DMS114 treated with DMSO at 0.1 percent for 48 hours (cell line): Measurements from ENCODE around the gene ACACA.
"Not testable (repeated sequence)": the region's sequence is repeated elsewhere in the genome, so short reads cannot be mapped to it uniquely, and the experiment has no call there.

Source experiments
- DNase-seq: peaks from one replicate; lab custom pipeline; 2025; ENCODE audit not compliant: unreplicated experiment; lab: John Stamatoyannopoulos, UW

Gene ACACA

GRCh38 chr17:37406635-37407461 lies at the start of gene ACACA, which contains the start of gene TADA2A:
ACACA (minus strand) TSS chr17:37406836; CDS start chr17:37406299, 537 bp downstream.
TADA2A (plus strand) TSS chr17:37406886; CDS start chr17:37411366, 4,480 bp downstream.
- no peak for DNase-seq

DNA sequence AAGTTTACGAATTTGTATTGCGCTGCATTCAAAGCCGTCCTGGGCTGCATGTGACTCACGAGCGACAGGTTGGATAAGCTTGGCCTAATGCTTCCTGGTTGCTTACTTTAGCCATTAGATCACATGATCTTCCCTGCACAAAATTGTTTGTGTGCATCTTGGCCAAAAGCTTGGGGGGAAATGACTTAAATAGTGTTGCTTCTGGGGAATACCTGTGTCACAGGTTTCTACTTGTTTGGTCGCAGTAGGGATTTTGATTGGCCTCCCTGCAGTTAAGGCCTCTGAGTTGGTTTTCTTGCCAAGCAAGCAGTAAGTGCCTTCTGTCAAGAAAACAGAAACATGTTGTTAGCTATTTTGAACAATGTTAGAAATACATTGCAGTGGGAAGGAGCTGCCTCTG lies 43.5 kb upstream of the ACACA start:
- no peak for DNase-seq

DNA sequence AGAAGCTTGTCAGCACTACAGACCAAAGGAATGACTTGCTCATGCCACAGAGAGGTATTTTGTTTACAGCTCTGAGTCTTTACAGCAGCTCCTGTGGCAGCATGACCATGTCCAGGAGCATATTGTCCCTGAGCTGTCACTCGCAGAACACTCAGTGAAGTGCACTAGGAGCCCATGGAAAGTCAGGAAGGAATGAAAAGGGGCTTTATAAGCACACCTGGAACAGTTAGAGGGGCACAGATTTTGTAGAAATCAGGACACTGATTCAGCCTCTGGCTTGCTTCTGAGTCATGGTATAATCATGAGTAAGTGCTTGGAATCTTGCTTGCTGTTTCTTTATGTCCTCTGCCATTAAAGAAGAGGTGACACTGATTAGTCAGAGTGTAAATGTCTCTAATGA lies 41.0 kb upstream of the ACACA start:
- DNase-seq, result no peak

GRCh38 chr17:37446027-37446426 lies 39.4 kb upstream of the ACACA start:
- DNase-seq, result no peak

DNA sequence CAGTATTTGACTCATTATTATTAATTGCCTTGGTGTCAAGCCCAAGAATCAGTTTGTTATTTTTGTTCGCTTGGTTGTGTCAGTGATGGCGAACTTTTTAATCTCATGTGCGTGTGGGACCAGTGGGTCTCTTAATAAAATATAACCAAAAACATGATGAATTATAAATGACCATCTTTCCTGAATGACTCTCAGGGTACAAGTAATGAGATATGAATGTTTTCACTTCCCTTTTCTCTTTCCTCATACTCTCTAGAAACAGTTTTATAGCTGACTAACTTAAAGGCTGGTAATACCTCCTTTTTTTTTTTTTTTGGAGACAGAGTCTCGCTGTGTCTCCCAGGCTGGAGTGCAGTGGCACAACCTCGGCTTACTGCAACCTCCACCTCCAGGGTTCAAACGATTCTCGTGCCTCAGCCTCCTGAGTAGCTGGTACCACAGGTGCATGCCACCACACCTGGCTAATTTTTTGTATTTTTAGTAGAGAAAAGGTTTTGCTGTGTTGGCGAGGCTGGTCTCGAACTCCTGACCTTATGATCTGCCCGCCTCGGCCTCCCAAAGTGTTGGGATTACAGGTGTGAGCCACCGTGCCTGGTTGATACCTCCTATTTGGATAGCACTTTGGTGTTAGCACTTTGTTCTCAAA lies 34.9 kb upstream of the ACACA start:
- DNase-seq, result not testable (repeated sequence)

- DNase-seq, result no peak
Observed at GRCh38 chr17:37440424-37440823, 33.8 kb upstream of the ACACA start.

GRCh38 chr17:37438141-37438540 lies 31.5 kb upstream of the ACACA start:
- DNase-seq, result no peak

DNA sequence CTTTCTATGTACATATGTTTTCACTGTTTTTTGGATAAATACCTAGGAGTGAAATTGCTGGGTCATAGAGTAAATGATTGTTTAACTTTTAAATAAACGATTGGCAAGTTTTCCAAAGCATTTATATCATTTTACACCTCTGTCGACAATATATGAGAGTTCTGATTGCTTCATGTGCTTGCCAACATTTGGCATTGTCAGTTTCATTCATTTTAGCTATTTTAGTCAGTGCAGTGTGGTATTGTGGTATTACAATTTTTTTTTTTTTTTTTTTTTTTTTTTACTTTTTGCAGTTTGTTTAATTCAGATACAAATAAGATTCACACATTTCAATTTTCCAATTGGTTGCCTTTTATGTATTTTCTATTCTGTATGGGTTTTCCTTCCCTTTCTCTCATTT lies 26.0 kb upstream of the ACACA start:
- no peak for DNase-seq

DNA sequence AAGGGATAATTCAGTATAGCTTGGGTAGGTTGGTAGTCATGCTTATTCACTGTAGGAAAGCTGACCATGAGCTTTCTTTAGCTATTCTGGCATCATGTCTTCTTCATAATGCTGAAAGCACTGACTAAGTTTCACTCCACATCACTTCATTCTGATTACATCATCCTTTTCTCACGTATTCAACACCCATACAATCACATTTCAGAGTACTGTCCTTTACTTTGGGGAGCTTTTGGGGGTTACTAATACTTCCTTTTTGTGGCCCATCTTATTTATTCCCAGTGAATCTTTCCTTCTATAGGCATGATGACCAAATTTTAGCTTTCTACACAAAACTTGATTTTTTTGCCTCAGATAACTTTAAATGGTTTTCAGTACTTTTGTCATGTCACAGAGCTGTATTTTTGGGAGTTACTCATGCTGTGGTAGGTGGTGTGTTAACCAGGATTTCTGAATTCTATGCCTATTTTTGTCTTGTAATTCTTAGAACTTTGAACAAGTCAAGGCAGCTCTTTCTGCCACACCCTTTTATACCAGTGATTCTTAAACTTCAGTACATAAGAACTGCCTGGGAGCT lies 23.5 kb upstream of the ACACA start:
- DNase-seq, result no peak

DNA sequence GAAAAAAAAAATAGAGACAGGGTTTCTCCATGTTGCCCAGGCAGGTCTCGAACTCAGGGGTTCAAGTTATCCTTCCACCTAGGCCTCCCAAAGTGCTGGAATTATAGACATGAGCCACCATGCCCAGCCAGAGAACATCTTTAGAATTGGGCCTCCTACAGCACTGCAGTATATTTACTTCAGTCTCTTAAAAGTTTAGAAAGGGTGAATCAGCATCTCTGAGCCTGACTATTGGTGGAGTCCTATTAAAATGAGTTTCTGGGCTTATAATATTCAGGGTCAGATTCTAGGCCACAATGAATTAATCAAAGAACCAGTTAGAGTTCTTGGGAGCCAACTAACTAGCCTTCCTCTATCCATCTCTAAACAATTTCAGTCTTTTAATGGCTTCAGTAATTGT lies 22.8 kb upstream of the ACACA start:
- no peak for DNase-seq

- DNase-seq, result no peak
Observed at GRCh38 chr17:37429039-37429438, 22.4 kb upstream of the ACACA start.

- no peak for DNase-seq
Observed at GRCh38 chr17:37425268-37425667, 18.6 kb upstream of the ACACA start.

DNA sequence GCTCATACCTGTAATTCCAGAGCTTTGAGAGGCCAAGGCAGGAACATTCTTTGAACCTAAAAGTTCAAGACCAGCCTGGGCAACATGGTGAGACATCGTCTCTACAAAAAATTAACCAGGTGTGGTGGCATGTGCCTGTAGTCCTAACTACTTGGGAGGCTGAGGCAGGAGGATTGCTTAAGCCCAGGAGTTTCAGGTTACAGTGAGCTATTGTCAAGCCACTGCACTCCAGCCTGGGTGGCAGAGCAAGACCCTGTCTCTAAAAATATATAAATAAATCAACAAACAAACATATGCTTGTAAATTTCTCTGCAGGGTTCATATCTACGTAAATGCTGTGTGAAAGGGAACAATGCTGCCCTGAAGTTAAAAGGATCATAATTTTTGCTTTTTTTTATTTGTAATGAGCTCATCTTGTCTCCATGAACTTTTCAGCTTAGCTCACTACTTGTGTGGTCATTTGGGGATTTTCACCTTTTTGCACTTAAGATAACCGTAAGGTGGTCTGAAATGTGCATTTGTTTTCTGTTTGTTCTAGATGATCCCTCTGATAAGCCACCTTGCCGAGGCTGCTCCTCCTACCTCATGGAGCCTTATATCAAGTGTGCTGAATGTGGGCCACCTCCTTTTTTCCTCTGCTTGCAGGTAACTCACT lies 16.5 kb upstream of the ACACA start:
- DNase-seq, result no peak

GRCh38 chr17:37417852-37418251 lies 11.2 kb upstream of the ACACA start:
- no peak for DNase-seq

DNA sequence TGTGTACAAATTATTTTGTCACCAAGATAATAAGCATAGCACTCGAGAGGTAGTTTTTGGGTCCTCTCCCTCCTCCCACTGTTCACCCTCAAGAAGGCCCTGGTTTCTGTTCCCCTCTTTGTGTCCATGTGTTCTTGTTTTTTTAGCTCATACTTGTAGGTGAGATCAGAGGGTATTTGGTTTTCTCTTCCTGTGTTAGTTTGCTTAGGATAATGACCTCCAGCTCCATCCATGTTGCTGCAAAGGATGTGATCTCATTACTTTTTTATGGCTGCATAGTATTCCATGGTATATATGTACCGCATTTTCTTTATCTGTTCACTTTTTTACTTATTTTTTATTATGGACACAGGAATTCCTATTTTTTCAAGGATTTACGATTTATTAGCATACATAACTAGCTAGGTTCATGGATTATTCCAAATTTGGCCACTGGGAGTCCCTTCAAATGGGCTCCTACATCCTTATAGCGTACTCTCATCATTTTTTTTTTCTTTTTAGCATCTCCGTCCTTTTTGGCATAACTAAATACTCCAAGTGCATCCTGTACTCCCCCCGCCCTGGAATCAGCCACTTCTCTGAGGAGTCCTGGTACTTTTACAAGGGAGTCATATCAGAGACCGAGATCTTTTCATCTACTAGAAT lies 7.4 kb upstream of the ACACA start:
- no peak for DNase-seq

GRCh38 chr17:37410357-37410756 lies 3.7 kb upstream of the ACACA start:
- DNase-seq, result no peak

GRCh38 chr17:37408145-37408479 lies 1.5 kb upstream of the ACACA start:
- DNase-seq, result not testable (repeated sequence)

GRCh38 chr17:37405955-37406634 lies 541 bp downstream of the ACACA start:
- DNase-seq, result no peak

DNA sequence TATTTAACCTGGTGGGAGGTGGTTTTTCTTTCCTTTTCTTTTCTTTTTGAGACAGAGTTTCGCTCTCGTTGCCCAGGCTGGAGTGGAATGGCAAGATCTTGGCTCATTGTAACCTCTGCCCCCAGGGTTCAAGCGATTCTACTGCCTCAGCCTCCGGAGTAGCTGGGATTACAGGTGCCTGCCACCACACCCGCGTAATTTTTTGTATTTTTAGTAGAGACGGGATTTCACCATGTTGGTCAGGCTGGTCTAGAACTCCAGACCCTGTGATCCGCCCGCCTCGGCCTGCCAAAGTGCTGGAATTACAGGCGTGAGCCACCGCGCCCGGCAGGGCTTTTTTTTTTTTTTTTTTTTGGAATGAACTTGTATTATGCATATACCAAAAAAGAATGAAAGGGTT lies 1.1 kb downstream of the ACACA start:
- not testable (repeated sequence) for DNase-seq

DNA sequence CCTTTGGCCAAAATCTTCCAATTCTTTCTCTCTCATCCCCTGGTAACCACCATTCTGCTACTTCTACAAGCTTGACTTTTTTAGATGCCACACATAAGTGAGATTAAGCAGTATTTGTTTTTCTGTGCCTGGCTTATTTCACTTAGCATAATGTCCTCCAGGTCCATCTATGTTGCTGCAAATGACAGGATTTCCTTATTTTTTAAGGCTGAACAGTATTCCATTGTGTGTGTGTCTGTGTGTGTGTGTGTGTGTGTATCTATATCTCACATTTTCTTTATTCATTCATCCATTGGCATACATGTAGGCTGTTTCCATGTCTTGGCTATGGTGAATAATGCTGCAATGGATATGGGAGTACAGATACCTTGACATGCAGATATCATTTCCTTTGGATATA lies 6.1 kb downstream of the ACACA start:
- DNase-seq, result no peak
